HL-60 (cell line): Measurements from ENCODE around the gene HAL.

Experiments
- CTCF ChIP-seq: IDR thresholded peaks from one replicate; pipeline ENCODE4 v1.5.1; 2011; ENCODE audit warnings: low read length, control low read depth, inconsistent platforms; ENCODE audit not compliant: insufficient read depth
- POLR2AphosphoS5 ChIP-seq: IDR thresholded peaks from 2 replicates; pipeline ENCODE4 v1.6.1; 2012; ENCODE audit warnings: low read depth
- REST ChIP-seq: IDR thresholded peaks from 2 replicates; pipeline ENCODE4 v1.6.1; 2012; ENCODE audit warnings: low read depth; ENCODE audit not compliant: insufficient replicate concordance

GRCh38 chr12:95970905-95971304 is 25.2 kb downstream of the HAL start:
- TF ChIP-seq CTCF (no peak), POLR2AphosphoS5 (no peak), REST (no peak)
